ENCODE results near the gene ZDHHC7.

The ZDHHC7 gene

DNA sequence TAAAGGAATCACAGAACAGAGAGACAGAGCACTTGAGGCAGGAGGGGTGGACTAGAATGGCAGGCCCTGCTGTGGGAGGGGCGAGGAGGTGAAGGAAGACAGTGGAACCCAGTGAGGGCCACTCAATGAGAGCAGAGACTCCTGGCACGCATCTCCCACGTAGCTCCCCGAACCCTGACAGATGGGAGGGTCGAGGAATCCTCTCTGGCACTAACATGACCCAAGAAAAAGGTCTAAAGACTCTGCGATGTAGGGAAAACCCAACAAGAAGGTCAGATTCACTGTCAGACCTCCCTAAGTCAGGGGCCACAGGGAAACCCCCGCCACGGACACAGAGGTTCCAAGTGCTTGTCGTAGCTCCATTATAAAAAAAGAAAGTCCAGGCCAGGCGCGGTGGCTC, 15.0 kb downstream of the ZDHHC7 start:
- FAIRE-seq (no peak), DNase-seq (ENCODE audit: low spot score) (no peak)

DNA sequence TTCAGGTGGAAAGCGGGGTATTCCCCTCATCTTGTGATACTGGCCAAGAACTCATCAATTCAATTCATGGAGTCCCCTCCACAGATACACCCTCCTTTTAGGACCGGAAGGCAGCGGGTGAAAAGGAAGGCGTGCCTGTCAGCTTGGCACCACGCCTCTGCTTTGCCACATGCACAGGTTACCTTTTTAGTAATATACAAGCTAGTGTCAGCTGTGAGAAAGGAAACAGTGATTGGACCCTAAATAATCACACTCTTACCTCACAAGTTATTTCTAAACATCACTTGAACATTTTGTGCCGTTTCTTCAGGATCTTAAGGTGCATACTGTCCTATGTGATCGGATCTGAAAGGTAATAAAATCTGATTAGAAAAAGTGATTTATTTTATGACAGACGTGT, 15.7 kb downstream of the ZDHHC7 start:
- FAIRE-seq (no peak), DNase-seq (ENCODE audit: low spot score) (no peak)

DNA sequence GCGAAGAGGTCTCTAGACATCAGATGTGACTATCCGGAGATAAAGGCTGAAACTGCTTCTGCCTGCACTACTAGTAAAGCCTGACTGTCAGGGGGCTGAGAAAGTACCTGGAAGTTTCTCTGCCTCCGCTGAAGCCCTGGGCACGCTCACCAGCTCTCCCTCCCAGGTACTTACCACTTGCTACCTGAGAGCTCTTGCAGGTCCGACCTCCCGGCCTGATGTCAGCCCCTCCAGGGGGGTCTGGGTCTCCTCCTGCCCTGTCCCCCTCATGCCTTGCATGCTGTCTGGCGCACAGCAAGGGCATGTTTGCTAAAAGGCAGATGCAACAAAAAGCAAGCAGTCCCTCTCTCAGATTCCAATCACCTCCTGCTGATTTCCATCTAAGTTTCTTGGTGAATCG, 17.4 kb downstream of the ZDHHC7 start:
- FAIRE-seq, result no peak
- DNase-seq (ENCODE audit: low spot score), result no peak

DNA sequence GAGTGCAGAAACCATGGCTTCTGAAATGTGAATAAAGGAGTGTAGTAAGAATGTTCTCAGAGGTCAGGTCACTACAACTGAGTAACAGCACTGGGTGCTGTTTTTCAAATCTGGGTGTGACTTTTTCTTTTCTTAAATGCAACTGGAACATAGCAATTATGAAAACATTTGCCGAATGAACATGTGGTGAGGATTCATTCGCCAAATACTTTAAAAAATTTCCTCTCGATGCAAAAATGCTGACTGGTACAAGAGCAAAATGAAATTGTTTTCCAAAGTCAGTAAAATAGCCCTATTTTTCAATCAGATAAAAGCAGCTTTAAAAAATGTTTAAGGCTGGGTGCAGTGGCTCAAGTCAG, 18.6 kb downstream of the ZDHHC7 start:
- FAIRE-seq, result no peak
- no peak for DNase-seq (ENCODE audit: low spot score)

DNA sequence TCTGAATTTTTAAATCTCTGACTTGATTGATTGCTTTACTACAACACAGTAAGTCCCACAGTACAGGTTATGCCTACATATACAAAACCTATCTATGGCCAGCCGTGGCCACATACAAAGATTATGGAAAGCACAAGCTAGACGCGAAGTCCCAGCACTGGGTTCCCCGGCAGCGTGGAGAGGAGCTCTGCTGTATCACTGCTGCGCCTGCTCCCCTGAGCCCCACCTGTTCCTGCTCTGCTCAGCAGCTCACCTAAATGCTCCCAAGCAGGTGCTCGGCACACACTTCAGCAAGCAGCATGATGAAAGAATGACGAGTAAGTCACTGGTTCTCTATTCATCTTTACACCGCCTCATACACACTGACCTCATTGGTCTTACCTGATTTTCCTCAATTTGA, 20.6 kb downstream of the ZDHHC7 start:
- FAIRE-seq (no peak), DNase-seq (ENCODE audit: low spot score) (no peak)

DNA sequence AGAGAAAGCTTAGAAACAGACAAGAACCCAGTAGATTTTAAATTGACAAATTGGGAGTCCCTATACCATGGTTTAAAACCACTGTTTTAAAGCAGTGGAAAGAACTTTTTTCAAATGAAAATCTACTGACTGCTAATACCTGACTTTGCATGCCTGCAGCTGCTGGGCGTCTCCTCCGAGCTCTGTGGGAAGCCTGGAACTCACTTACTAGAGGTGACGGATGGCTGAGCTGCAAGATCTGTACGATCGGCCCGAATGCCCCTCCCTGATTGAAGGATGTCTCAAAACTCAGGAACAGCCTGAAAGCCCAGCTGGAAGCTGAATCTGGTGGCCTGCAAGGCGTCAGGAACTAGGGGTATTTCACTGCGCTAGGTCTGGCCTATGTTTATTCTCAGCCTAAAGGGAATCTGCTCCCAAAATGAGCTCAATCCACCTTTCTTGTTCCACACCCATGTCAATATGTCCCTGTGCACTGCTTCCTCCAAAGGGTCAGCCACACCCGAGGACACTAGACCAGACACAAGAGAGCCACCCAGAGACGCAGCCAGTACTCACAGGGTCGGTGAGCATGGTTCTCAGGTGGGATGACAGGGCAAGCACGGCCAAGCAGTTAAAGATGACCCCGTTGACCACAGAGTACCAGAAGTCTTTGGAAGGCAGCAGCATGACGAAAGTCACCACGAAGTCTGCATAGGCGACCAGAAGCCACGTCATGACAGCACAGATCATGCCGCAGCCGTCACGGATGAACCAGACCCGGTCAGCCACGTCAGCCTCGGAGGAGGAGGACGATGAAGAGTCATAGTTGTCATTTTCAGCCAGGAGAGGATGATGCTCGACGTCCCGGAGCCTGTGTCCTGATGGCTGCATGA, 21.4 kb downstream of the ZDHHC7 start:
- DNase-seq (ENCODE audit: low spot score), result no peak
- no peak for FAIRE-seq

DNA sequence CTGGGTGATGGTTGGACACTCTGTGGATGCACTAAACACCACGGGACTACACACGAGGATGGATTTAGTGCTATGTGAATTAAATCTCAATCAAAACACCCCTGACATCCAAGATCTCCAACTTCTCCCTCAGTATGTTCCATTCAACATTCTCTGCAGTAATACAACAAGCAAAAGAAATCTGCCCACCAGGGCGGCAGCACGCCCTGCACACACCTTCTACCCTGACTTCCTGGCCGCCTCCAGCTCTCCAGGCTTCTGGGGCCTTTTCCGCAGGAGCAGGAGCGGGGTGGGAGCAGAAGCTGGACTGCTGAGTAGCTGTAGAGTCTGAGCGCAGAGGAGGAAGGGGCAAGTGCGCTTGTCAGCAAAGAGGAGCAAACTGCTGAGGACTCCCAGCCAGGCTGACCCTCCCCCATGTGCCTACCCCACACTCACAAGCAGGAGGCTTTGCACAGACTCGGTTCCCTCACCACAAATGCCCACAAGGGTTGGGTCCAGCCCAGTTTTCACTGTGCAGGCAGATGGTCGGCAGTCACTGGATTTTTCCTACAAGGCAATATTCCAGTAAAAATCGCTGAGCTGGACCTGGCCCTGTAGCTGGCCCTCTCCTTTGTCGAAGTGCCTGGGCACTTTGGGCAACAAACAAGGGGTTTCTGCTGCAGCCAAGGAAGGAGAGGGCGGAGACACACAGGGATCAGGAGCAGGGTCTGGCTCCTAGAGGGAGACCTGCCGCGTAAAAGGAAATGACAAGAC, 22.8 kb downstream of the ZDHHC7 start:
- FAIRE-seq (no peak), DNase-seq (ENCODE audit: low spot score) (no peak)

DNA sequence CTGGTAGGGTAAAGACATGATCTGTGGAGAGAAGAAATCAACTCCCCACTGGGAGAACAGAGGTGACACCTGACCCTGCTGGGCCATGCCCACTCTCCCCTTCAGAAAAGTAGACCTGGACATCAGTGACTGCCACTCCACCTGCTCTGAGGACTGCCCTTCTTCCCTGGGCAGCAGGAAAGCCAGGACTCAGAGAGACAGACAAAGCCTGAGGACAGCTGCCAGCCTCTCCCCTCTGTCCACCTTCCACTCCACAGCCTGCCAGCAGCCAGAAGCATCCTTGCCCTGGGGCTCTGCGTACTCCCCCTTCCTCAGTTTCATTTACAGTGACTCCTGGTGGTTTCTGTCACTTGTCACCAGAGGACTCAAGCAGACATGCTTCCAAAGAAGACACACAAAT, 24.5 kb downstream of the ZDHHC7 start:
- FAIRE-seq (no peak), DNase-seq (ENCODE audit: low spot score) (no peak)

DNA sequence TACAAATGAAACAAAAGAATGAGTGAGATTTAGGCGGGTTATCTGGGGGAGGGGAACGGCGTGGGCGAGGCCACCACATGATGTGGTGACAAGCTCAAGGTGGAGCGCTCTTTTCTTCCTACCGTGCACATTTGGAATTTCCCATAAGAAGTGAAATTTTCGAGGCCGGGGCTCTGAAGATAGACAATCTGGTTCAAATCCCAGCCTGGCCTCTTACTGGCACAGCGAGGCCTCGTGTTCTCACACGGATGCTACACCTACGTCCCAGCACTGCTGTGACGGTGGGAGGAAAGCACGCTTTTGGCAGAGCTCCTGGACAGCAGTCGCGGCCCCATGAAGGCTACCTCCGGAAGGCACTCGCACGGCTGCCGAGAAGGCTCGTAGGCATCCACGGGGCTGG, 25.2 kb downstream of the ZDHHC7 start:
- no peak for DNase-seq (ENCODE audit: low spot score)
- no peak for FAIRE-seq

DNA sequence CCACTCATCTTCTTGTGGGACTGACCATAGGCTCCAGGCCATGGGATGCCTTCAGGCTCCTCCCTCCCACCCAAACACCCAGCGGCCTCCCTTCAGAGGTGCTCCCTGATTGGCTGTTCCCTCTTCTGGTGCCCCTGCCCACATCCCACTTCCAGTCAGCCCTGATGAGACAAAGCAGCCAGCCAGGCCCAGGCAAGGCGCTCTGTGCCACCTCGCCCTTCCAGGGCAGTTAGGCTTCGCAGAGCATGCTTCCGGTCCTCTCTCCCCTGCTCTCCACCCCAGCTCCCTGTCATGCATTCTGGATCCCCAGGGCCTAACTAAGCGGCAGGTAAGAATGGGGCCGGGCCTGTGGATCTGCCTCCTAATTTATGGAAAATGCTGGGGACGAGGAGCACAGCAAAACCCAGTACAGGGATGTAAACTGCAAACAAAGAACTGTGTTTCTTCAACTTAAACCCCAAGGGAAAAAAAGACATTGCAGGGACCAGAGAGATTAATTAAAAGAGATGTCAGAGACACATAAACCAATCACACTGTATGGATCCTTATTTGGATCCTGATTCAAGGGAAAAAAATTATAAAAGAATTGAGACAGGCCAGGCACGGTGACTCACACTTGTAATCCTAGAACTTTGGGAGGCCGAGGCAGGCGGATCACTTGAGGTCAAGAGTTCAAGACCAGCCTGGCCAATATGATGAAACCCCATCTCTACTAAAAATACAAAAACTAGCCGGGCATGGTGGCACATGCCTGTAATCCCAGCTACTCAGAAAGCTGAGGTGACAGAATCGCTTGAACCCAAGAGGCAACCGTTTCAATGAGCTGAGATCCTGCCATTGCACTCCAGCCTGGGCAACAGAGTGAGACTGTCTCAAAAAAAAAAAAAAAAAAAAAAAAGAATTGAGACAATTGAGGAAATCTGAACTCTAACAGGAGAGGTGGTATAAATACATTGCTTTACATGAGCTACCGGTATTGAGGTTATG, 26.0 kb downstream of the ZDHHC7 start:
- DNase-seq (ENCODE audit: low spot score), result no peak

DNA sequence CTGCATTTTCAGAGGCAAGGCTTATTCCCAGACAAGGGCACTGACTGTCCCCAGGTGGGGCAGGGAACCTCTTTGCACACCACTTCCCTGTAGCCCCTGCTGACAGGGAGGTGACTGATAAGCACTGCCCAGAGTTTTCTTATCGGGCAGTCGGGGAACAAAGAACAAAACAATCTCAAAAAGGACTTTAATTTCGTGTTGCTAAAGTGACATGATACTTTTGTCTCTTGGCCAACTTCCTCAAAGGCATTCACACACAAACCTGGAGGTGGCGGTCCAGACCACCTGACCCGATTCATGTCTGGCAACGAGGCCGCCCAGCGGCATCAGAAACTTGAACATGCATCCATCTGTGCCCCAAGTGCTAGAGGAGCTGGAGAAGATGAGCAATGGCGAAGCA, 28.9 kb downstream of the ZDHHC7 start:
- FAIRE-seq, result no peak
- no peak for DNase-seq (ENCODE audit: low spot score)

More for the DNA sequence above, 26.0 kb downstream of the ZDHHC7 start:
- no peak for FAIRE-seq

DNA sequence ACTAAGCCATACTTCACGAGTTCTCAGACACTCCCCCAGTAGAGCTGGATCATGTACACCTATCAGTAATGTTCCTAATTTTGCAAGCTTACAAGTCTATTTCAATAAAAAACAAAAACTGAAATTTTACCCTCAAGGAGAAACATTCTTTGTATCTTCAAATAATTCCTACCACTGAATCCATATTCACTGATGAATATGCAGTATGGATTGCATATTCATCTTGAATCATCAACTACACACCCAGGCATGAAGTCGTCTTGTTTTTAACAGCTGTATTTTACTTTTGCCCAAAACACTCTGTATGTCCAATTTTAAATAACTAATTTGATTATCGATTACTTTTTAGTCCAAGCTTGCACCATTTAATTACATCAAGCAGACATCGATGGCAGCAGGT, 31.8 kb downstream of the ZDHHC7 start:
- no peak for FAIRE-seq

DNA sequence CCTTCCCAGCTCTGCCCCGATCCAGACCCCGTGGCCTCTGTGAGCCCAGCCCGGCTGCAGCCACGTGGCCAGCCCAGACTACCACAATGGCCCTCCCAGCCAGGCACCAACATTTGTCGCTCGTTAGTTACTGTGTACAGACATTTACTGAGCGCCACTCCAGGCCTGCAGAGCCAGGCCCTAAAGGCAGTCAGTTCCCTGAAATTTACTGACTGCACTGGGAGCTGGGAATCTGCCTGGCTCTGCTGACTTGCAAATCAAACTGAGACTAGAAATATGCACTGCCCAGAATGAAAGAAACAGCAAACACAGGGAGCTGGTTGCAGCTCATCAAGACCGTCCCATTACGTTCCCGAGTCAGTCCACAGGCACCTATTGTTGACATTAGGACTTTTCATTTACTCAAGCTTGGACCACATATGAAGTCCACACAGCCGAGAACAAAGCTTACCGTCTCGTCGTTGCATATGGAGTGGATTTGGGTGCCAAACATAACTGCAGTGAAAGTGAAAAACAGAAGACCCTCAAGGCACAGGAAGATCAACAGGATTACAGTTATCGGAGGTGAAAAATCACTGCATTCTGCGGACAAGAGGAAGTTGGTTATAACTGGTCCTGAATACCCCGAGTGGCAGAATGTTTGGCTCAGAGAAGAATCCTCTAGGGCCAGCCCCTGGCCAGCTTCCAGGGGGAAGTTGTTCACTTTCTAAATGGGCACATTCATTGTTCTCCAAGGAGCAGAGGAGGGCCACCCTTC, 34.5 kb downstream of the ZDHHC7 start:
- FAIRE-seq (no peak), DNase-seq (ENCODE audit: low spot score) (no peak)

More for the DNA sequence above, 31.8 kb downstream of the ZDHHC7 start:
- no peak for DNase-seq (ENCODE audit: low spot score)

DNA sequence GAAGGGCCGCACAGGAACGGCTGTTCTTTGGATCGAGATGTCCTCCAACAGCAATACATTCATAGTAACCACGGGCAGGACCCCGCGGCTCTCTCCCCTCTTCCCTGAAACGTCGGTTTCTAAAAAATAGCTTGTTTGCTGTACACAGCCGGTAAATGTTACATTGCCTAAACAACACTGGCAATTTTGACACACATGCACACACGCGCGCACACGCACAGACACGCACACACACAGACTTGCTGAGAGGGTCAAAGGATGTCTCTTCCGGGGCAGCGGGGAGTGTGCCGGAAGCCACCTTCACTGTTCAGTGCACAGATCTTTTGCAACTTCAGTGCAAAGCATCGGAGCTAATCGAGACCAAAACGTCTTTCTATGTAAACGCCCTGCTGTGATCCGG, 35.8 kb downstream of the ZDHHC7 start:
- FAIRE-seq (no peak), DNase-seq (ENCODE audit: low spot score) (no peak)

DNA sequence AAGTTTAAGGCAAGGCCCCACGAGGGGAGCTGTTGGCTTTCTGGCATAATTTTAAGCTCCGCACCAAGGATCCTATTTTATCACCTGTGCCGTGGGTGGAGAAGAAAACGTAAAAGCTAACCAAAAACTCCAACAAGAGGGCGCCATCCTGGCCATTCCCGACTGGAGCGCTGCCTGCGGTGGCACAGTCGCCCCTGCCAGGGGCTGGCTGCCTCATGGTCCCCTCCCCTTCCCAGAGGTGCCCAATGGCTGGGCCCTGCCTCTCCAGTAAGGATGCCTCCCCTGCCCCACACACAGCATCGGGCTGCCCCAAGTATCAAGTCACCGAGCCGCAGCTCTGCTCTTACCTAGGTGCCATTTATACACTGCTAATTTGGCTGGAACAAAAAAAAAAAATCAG, 36.3 kb downstream of the ZDHHC7 start:
- FAIRE-seq, result no peak
- no peak for DNase-seq (ENCODE audit: low spot score)

DNA sequence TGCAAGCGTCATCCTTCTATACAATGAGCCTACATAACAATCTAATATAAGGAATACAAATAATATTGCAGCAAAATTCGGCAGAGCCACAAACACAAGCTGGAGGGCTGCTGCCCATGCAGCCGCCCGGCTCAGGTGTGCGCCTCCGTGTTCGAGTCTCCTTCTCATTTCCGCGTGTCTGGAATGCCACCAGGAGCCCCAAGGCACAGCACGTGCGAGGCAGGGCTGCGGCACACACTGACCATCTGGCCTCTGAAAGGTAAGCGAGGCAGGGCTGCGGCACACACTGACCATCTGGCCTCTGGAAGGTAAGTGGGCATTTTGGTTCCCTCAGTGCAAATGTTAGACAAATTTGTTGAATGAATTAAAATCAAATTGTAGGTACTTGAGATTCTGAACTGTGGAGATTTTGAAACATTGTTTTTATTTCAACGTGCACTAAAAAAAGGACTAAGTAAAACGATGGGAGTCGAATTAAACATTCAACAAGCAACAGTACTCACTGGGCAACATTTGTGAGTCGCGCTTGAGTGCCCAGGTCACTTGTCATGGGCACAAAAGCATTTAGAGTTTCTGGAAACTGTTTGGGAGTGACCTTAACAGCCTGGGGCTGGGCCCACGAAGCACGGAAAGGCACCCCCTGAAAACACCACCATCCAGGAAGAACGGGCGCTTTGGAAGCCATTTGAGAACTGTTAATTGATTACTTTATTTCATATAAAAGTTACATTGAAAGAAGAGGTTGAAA, 37.4 kb downstream of the ZDHHC7 start:
- DNase-seq (ENCODE audit: low spot score) (no peak), FAIRE-seq (no peak)

DNA sequence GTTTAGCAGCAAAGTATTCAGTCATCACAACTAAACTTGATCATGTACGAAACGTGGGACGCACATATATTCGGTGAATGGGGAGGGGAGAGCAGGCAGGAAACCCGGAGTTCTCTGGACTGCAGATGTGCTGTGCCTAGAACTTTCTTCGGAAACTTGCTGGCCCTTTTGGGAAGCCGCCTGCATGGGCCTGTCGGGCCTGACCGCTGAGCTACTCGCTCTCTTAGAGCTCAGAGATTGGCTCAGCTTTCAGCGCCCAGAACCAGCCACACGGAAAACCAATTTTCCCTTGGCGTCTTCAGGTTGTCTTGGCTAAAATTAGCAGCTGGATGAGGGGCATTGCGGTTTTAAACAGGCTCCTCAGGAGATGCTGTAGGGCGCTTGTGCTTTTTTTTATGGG, 38.1 kb downstream of the ZDHHC7 start:
- DNase-seq (ENCODE audit: low spot score) (no peak), FAIRE-seq (no peak)

DNA sequence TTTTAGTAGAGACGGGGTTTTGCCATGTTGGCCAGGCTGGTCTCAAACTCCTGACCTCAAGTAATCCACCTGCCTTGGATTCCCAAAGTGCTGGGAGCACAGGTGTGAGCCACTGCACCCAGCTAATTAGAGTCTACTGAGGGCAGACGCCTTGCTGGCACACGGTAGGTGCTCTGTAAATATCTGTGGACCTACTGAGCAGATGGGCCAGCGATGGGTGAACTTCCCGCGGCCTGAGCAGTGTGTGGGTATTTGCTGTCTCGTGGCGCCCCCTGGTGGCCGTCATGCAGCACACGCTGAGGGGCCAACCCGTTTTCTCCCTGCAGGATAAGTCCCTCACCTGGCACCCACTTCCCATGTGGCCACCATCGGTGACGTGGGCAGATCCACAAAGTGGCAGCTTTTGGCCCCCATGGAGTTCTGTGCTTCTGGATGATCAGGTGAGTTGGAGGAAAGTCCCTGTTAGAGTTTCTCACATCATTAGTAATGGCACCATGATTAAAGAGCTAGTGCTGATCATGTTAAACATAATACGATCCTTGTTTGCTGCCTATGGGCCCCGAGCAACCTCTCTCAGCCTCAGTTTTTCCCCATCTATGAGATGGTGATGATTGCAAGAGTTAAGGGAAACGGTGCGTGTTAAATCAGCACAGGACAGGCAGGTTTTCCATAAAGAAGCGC, 40.7 kb downstream of the ZDHHC7 start:
- DNase-seq (ENCODE audit: low spot score) (peak; percentile 87), FAIRE-seq (no peak)

DNA sequence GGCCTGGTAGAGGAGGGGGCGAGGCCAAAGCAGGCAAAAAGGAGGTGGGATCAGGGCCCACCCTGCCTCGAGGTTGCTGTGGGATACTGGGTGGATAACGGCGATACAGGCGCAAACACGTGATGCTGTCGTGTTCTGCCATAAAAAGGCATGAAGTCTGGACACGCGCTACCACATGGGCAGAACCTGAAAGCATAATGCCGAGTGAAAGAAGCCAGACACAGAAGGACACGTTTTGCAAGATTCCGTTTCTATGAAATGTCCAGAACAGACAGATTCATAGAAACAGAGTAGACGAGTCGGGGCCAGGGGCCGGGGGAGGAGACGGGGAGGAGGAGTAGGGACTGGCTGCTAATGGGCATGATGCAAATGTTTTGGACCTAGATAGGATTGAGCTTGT, 43.5 kb downstream of the ZDHHC7 start:
- no peak for DNase-seq (ENCODE audit: low spot score)
- no peak for FAIRE-seq
